ENCODE data around the gene FOXL2NB.

GRCh38 chr3:138933981-138934691 is 12.9 kb upstream of the FOXL2NB start:
- TF ChIP-seq CTCF (IDR thresholded peaks at IDR 0.05; ENCODE audit: low read depth, low read length, poor library complexity, severe bottlenecking) (no peak), EZH2phosphoT487 (IDR thresholded peaks at IDR 0.05; ENCODE audit: borderline replicate concordance, low read length) (no peak)
